ENCODE measurements around the gene KIAA1549.
"Not testable (repeated sequence)": the region's sequence is repeated elsewhere in the genome, so short reads cannot be mapped to it uniquely, and the experiment has no call there.

KIAA1549 gene

GRCh38 chr7:138948403-138948802 lies 32.8 kb downstream of the KIAA1549 start:
- intact Hi-C loops (cut with DNase I; ENCODE audit: low total_unique reads): no loop called here
- Histone ChIP-seq H3K36me3 (no peaks in the 10 kb centered on the region), H3K4me1 (no peaks in the 10 kb centered on the region), H3K4me3 (no peak overlapping the region), H3K27ac (no peak overlapping the region), H3K27me3 (no peaks in the 10 kb centered on the region), H3K9me3 (no peaks in the 10 kb centered on the region)
- no peak for DNase-seq
- TF ChIP-seq CTCF (IDR thresholded peaks at IDR 0.05): no peak

GRCh38 chr7:138945821-138946220 lies 35.4 kb downstream of the KIAA1549 start:
- Histone ChIP-seq H3K27me3 (no peaks in the 10 kb centered on the region), H3K27ac (no peak overlapping the region), H3K4me3 (no peak overlapping the region), H3K9me3 (no peaks in the 10 kb centered on the region), H3K36me3 (no peaks in the 10 kb centered on the region), H3K4me1 (no peaks in the 10 kb centered on the region)
- no peak for DNase-seq
- TF ChIP-seq CTCF (IDR thresholded peaks at IDR 0.05): no peak
- intact Hi-C loops (cut with DNase I; ENCODE audit: low total_unique reads): no loop called here

- H3K9me3 ChIP-seq: no peaks in the 10 kb centered on the region
- H3K4me1 ChIP-seq: no peaks in the 10 kb centered on the region
- TF ChIP-seq CTCF (IDR thresholded peaks at IDR 0.05): no peak
- intact Hi-C loops (cut with DNase I; ENCODE audit: low total_unique reads): no loop called here
- no peak overlapping the region for H3K27ac ChIP-seq
- no peak for DNase-seq
- H3K4me3 ChIP-seq: no peak overlapping the region
- no peaks in the 10 kb centered on the region for H3K36me3 ChIP-seq
- H3K27me3 ChIP-seq: no peaks in the 10 kb centered on the region
Observed at GRCh38 chr7:138945154-138945553, 36.0 kb downstream of the KIAA1549 start.

GRCh38 chr7:138944592-138944991 lies 36.6 kb downstream of the KIAA1549 start:
- H3K36me3 ChIP-seq: no peaks in the 10 kb centered on the region
- no peaks in the 10 kb centered on the region for H3K27me3 ChIP-seq
- H3K9me3 ChIP-seq: no peaks in the 10 kb centered on the region
- H3K27ac ChIP-seq: no peak overlapping the region
- no peak for DNase-seq
- no peaks in the 10 kb centered on the region for H3K4me1 ChIP-seq
- intact Hi-C loops (cut with DNase I; ENCODE audit: low total_unique reads): no loop called here
- no peak overlapping the region for H3K4me3 ChIP-seq
- TF ChIP-seq CTCF (IDR thresholded peaks at IDR 0.05): no peak

GRCh38 chr7:138943061-138943460 lies 38.1 kb downstream of the KIAA1549 start:
- H3K4me3 ChIP-seq: no peak overlapping the region
- no peaks in the 10 kb centered on the region for H3K36me3 ChIP-seq
- intact Hi-C loops (cut with DNase I; ENCODE audit: low total_unique reads): no loop called here
- TF ChIP-seq CTCF (IDR thresholded peaks at IDR 0.05): no peak
- H3K27me3 ChIP-seq: no peaks in the 10 kb centered on the region
- no peak for DNase-seq
- H3K4me1 ChIP-seq: no peaks in the 10 kb centered on the region
- no peaks in the 10 kb centered on the region for H3K9me3 ChIP-seq
- no peak overlapping the region for H3K27ac ChIP-seq

- intact Hi-C loops (cut with DNase I; ENCODE audit: low total_unique reads): no loop called here
- no peak for TF ChIP-seq CTCF (IDR thresholded peaks at IDR 0.05)
- H3K27me3 ChIP-seq: no peaks in the 10 kb centered on the region
- H3K9me3 ChIP-seq: no peaks in the 10 kb centered on the region
- no peak overlapping the region for H3K27ac ChIP-seq
- no peaks in the 10 kb centered on the region for H3K36me3 ChIP-seq
- no peaks in the 10 kb centered on the region for H3K4me1 ChIP-seq
- no peak overlapping the region for H3K4me3 ChIP-seq
- DNase-seq: no peak
Observed at GRCh38 chr7:138941545-138941944, 39.6 kb downstream of the KIAA1549 start.

- H3K36me3 ChIP-seq; intact Hi-C loops (cut with DNase I; ENCODE audit: low total_unique reads); DNase-seq; H3K9me3 ChIP-seq; H3K4me3 ChIP-seq; H3K4me1 ChIP-seq; H3K27me3 ChIP-seq; H3K27ac ChIP-seq: not testable (repeated sequence)
Observed at GRCh38 chr7:138940602-138941001, 40.6 kb downstream of the KIAA1549 start.
